Mammary epithelial cell (primary cell): ENCODE measurements around the gene SPSB4.

Experiments
- CTCF ChIP-seq, 2 donors: IDR thresholded peaks in 1 of 2; conservative IDR thresholded peaks in 1 of 2; 2 replicates each; pipeline ENCODE4 v1.5.1; 2011 to 2012; ENCODE audit warnings: inconsistent platforms in 2 of 2, low read length in 2 of 2, mild to moderate bottlenecking in 2 of 2, control low read depth in 1 of 2, low read depth in 1 of 2; ENCODE audit not compliant: insufficient read depth in 1 of 2; ENCODE audit errors: extremely low read depth in 1 of 2
- EZH2 ChIP-seq: IDR thresholded peaks from 2 replicates; pipeline ENCODE4 v1.6.1; 2012; ENCODE audit warnings: low read length, inconsistent platforms, borderline replicate concordance

- TF ChIP-seq CTCF (conservative IDR thresholded peaks at IDR 0.05 in 1 of 2, IDR thresholded peaks at IDR 0.05 in 1 of 2; ENCODE audit: extremely low read depth in 1 of 2, insufficient read depth in 1 of 2, low read depth in 1 of 2, low read length in 2 of 2) (no peak), EZH2 (no peak)
Measured at GRCh38 chr3:141193066-141193830, 142.1 kb downstream of the SPSB4 start.
